ENCODE results near the gene ELL2. TPM values are rescaled to one million over a fixed set of nuclear protein-coding genes. Genes with fewer than 3 reads are reported as not detected.

Gene ELL2
- total RNA-seq, 4 donors from 2014 or later = 72.2 to 87.6 (median 79.6) TPM

- DNase-seq (ENCODE audit: low spot score in 2 of 2) = no peak
- peaks cover 0 to 3% (median 0%) of the 10 kb centered on the region in 3 donors for H3K36me3 ChIP-seq
- no peaks in the 10 kb centered on the region for H3K9me3 ChIP-seq
- no peak overlapping the region for H3K27ac ChIP-seq
- no peak for TF ChIP-seq EP300 (IDR thresholded peaks at IDR 0.05)
- 100% methylated on average over 1 of the region's 1 CpG for WGBS, 2 donors
- peaks cover 0 to 34% (median 3%) of the 10 kb centered on the region in 4 donors for H3K4me1 ChIP-seq
- no peak overlapping the region for H3K4me3 ChIP-seq
- no peaks in the 10 kb centered on the region for H3K27me3 ChIP-seq
Observed at GRCh38 chr5:95938347-95938746, 23.3 kb downstream of the ELL2 start.

- H3K36me3 ChIP-seq = peaks cover 0 to 3% (median 0%) of the 10 kb centered on the region in 3 donors
- DNase-seq (ENCODE audit: low spot score in 2 of 2) = no peak
- H3K9me3 ChIP-seq = no peaks in the 10 kb centered on the region
- 78 to 85% methylated on average over 3 of the region's 3 CpGs for WGBS, 2 donors
- no peak for TF ChIP-seq POLR2A (IDR thresholded peaks at IDR 0.05)
- TF ChIP-seq, protein P1, sequence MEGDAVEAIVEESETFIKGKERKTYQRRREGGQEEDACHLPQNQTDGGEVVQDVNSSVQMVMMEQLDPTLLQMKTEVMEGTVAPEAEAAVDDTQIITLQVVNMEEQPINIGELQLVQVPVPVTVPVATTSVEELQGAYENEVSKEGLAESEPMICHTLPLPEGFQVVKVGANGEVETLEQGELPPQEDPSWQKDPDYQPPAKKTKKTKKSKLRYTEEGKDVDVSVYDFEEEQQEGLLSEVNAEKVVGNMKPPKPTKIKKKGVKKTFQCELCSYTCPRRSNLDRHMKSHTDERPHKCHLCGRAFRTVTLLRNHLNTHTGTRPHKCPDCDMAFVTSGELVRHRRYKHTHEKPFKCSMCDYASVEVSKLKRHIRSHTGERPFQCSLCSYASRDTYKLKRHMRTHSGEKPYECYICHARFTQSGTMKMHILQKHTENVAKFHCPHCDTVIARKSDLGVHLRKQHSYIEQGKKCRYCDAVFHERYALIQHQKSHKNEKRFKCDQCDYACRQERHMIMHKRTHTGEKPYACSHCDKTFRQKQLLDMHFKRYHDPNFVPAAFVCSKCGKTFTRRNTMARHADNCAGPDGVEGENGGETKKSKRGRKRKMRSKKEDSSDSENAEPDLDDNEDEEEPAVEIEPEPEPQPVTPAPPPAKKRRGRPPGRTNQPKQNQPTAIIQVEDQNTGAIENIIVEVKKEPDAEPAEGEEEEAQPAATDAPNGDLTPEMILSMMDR (IDR thresholded peaks at IDR 0.05) = no peak
- no peak for TF ChIP-seq EP300 (IDR thresholded peaks at IDR 0.05)
- no peak overlapping the region for H3K4me3 ChIP-seq
- no peaks in the 10 kb centered on the region for H3K27me3 ChIP-seq
- H3K27ac ChIP-seq = no peak overlapping the region
- H3K4me1 ChIP-seq = peaks cover 0 to 34% (median 3%) of the 10 kb centered on the region in 4 donors
Observed at GRCh38 chr5:95937607-95938152, 24.0 kb downstream of the ELL2 start.

DNA sequence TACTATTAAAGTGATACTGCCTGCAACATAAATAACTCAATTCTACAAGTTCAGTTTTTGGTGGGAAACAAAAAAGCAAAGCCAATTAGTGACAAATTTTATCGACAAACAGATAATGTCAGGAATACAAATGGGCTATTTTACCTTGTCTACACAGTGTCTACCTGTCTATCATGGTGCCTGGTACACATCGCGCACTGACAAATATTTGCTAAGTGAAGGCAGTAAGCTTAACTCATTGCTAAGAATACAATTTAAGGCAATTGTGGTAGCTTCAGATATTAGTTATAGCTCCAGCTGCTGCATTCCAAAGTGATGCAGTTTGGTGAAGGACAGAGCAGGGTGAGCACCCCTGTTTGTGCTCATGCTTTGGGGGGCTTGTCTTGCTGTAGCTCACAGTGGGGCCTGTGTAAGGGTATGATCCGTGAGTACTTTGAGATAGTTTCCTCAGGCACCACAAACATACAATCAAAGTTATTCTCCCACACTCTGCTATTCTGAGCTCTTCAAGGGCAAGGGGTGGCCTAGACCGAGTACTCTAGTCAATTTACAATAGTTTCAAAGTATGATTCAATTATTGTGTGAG, 24.7 kb downstream of the ELL2 start:
- no peak overlapping the region for H3K27ac ChIP-seq
- no peak overlapping the region for H3K4me3 ChIP-seq
- DNase-seq (ENCODE audit: low spot score in 2 of 2) = no peak
- no peaks in the 10 kb centered on the region for H3K9me3 ChIP-seq
- WGBS, 2 donors = 79% methylated on average over 5 of the region's 5 CpGs
- peaks cover 0 to 26% (median 3%) of the 10 kb centered on the region in 4 donors for H3K4me1 ChIP-seq
- no peaks in the 10 kb centered on the region for H3K27me3 ChIP-seq
- TF ChIP-seq POLR2A (IDR thresholded peaks at IDR 0.05) (no peak), EP300 (IDR thresholded peaks at IDR 0.05) (no peak)
- TF ChIP-seq, protein P1 (IDR thresholded peaks at IDR 0.05) = no peak
- H3K36me3 ChIP-seq = peaks cover 0 to 3% (median 0%) of the 10 kb centered on the region in 3 donors

DNA sequence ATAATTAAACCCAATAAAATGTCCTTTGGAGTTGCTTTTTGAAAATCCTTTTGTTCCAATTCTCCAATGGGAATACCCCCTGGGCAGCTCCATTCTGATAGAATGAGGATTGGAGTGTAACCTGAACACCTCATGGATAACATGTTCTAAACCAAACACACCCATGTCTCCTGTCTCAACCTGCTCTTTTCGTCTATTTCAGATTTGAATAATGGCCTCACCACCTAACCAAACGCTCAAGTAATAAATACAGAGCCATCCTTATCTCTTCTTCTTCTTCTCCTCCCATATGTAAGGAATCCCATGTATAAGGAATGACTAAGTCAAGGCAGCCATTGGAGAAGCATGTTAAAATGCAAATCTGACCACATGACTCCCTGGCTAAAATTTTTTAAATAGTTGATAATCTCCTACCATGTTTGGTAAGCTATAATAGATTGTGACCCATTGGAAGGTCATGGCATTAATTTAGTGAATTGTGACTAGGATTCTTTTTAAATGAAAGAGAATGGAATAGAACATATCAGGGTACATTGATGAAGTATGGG, 26.0 kb downstream of the ELL2 start:
- 97 to 100% methylated on average over 2 of the region's 2 CpGs for WGBS, 2 donors
- Histone ChIP-seq H3K36me3 (peaks cover 0 to 3% (median 0%) of the 10 kb centered on the region in 3 donors), H3K4me1 (peaks cover 0 to 14% (median 0%) of the 10 kb centered on the region in 4 donors), H3K27ac (no peak overlapping the region), H3K9me3 (no peaks in the 10 kb centered on the region), H3K27me3 (no peaks in the 10 kb centered on the region), H3K4me3 (no peak overlapping the region)
- DNase-seq (ENCODE audit: low spot score in 2 of 2) = no peak
- TF ChIP-seq POLR2A (IDR thresholded peaks at IDR 0.05) (no peak), EP300 (IDR thresholded peaks at IDR 0.05) (no peak)
- TF ChIP-seq, protein P1 (IDR thresholded peaks at IDR 0.05) = no peak

- Histone ChIP-seq H3K27me3 (no peaks in the 10 kb centered on the region), H3K4me1 (peaks cover 0 to 8% (median 0%) of the 10 kb centered on the region in 4 donors), H3K27ac (no peak overlapping the region), H3K9me3 (no peaks in the 10 kb centered on the region), H3K36me3 (peaks cover 0 to 3% (median 0%) of the 10 kb centered on the region in 3 donors), H3K4me3 (no peak overlapping the region)
- no peak for DNase-seq (ENCODE audit: low spot score in 2 of 2)
- no peak for TF ChIP-seq EP300 (IDR thresholded peaks at IDR 0.05)
- no peak for TF ChIP-seq POLR2A (IDR thresholded peaks at IDR 0.05)
Observed at GRCh38 chr5:95934207-95934804, 27.3 kb downstream of the ELL2 start.

DNA sequence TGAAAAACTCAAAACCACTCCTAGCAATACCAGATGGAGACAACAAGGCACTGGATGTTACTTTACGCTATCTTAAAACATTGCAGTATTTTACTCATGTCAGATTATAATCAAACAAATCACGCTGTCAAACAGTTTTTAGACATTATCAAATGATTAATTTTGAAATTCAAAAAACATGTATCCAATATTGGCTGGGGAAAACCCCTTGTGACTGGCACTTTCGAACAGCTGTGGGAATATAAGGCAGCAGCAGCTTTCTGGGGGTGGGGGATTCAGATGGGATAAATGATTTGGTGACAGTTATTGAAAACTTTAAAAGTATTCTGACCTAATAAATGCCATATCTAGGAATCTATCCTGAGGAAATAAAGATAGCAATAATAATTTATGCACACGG, 28.7 kb downstream of the ELL2 start:
- Histone ChIP-seq H3K9me3 (no peaks in the 10 kb centered on the region), H3K36me3 (peaks cover 0 to 3% (median 0%) of the 10 kb centered on the region in 3 donors), H3K27ac (no peak overlapping the region), H3K4me1 (peaks cover 0 to 8% (median 0%) of the 10 kb centered on the region in 4 donors), H3K4me3 (no peak overlapping the region), H3K27me3 (no peaks in the 10 kb centered on the region)
- 84 to 94% methylated on average over 4 of the region's 4 CpGs for WGBS, 2 donors
- no peak for DNase-seq (ENCODE audit: low spot score in 2 of 2)
- TF ChIP-seq EP300 (IDR thresholded peaks at IDR 0.05) (no peak), POLR2A (IDR thresholded peaks at IDR 0.05) (no peak)
- TF ChIP-seq, protein P1 (IDR thresholded peaks at IDR 0.05) = no peak
